Activated T-helper 9 cell treated with anti-CD3 and anti-CD28 coated beads, Interleukin-2, amount 50 U/mL, for 16 hours (primary cell): Measurements from ENCODE around the gene HOXA3.

Source experiments
- DNase-seq: peaks from one replicate; pipeline ENCODE4 v3.0.0-alpha.2; 2020; ENCODE audit warnings: low read depth

The HOXA3 gene

DNA sequence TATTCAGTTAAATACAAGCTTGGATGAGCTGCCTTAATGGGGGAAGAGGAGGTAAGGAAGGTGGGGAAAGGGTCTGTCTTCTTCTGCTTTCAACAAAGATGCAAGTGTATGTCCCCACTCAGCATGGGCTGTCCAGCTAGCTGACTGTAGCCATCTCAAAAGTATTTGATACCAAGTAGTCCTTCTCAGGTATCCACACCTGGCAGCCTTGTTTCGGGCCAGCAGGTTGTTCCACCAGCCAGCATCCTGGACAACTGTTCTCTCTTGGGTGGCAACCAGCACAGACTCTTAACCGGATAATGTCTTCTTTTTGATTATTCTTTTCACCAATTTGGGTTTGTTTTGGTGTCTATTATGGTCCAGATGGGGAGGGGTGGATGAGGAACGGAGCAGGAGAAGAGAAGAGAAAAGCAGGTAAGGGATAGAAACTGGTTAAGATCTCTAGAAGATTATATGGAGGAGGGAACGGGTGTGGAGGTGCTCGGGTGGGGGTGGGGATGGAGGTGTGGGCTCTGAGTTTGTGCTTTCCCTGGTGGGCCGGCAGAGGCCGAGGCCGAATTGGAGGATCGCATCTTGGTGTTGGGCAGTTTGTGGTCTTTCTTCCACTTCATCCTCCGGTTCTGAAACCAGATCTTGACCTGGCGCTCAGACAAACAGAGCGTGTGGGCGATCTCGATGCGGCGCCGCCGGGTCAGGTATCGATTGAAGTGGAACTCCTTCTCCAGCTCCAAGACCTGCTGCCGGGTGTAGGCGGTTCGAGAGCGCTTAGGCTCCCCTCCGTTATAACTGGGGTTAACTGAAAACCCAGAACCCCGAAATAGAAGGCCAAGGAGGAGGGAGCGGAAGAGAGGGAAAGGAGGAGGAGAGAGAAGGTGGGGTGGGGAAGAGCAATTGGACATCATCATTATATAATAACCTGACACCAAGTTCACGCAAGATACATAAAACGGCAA, 23.3 kb downstream of the HOXA3 start:
- no peak for DNase-seq

DNA sequence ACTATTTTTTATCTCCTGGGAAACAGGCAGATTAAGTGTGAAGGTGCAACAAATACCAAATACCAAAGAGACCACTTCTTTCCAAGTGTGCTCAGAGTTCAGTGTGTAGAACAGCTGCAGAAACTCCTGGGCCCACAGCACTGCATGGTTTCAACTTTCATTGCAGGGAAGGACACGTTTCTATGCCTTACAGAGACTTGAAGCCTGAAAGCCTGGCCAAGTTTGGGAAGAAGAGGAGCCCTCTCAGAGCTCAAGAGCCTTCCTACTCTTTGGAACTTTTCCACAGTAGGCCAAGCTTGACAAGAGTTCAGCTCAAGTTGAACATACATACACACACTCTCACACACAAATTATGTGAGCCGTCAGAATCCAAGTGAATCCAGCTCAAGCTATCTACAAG, 24.3 kb downstream of the HOXA3 start:
- no peak for DNase-seq

DNA sequence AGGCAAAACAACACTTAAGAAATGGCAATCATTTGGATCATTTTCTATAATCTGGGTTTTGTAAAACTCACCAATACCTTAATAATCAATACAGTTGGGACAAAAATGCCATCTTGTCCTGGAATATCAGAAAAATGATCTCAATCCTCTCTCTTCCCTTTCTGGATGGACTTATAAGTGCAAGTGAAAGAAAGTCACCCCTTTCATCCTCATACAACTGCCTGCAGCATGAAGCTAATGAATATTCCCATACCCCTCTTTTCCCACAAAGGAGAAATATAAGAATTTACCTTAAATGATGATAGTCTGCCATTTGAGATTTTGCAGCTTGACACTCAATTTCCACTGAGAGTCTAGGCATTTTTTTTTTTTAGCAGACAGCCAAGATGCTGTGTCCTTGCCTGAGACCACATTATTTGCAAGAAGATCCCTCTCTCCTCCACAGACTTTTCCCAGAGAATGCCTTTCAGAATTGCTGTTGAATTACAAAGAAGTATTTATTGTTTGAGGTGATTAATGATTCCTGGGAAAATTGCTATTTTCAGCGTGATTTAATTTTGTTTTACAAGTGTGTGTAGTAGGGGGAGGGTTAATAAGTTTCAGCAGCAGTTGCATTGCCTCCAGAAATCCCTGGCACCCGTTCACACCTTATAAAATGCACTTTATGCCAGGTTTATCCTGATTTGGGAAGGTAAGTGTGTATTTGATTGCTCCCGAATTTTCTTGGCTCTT, 25.6 kb downstream of the HOXA3 start:
- no peak for DNase-seq

DNA sequence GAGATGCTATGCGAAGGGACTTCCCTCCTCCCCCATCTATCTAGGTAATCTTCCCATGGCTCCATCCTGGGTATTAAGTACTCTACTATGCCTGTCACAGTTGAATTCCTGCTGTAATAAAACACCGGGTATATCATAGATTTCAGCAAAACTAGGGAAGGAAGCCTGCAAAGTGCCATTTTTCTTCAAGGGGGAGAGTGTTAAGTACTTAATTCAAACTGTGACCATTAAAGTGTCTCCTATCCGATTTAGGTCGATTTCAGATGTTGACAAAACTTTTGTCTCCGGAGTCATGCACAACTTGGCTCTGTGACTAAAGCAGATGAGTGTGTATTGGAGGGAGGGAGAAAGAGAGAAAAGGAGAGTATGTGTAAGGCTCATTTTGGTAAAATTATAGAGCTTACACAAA, 26.4 kb downstream of the HOXA3 start:
- no peak for DNase-seq

DNA sequence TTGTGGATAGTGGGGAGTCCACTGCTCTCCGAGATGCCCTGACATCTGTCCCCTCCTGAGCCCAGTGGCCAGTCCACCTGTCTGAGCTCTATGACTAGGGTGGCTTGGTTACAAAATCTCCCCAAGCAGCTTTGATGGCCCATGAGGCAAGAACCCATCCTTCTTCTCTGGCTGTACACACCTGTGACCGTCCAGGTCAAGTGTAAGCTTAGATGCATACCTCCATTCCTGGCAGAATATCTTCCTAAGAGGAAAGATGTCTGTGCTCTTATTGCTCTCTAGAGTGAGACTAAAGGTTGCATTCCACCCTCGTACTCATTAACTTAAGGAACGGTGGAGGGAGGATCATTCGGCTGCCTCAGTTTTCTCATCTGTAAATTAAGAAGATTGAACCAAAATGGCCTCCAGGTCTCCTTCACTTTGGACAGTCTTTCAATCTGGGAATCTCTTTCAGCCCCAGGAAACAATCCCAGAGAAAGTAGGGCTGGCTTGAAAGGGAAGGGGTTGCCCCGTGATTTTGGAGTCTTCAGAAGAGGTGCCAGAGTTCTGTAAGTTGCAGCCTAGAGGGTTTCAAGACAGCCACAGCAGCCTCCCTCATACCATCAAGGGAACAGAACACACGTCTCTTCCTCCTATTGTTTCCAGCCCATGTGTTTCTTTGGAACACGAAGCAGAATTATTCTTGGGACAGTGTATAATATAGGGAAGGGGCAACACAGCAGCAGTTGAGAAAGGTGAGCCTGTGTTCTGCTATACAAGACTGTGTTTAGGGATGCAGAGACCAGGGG, 27.3 kb downstream of the HOXA3 start:
- DNase-seq, result no peak

DNA sequence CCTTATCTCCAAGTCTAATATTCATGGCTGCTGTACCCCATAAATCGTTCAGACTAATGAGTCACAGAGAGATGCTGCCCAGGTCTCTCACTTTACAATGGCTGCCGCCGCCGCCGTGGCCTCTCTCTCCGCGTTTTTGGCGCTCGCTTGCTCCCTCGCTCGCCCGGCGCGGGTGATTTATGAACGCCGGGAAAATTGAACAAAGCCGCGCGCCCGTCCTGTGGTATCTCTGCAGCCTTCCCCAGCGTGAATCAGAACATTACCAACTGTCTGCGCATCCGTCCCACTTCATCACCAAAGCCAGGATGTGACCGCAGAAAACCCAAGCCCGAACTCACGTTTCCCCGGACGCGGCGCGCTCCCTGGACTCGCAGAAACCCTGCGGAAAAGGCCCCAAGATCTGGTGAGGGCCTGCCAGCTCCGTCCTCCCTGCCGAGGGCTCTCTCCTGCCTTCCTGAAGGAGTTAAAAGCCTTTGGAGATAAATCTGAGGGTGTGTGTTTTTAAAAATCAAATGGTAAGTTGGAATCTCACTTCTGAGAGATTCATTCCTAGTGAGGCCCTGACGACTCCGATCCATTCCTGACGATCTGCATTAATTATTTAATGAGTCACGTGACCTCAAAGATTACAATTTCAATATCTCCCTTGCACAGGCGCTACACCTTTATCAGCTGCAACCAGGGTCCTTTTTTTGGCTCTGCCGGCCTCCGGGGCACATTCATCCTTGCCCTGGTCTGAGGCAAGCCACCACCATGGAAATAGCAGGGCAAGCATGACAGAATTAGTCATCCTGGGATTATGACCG, 28.1 kb downstream of the HOXA3 start:
- no peak for DNase-seq

DNA sequence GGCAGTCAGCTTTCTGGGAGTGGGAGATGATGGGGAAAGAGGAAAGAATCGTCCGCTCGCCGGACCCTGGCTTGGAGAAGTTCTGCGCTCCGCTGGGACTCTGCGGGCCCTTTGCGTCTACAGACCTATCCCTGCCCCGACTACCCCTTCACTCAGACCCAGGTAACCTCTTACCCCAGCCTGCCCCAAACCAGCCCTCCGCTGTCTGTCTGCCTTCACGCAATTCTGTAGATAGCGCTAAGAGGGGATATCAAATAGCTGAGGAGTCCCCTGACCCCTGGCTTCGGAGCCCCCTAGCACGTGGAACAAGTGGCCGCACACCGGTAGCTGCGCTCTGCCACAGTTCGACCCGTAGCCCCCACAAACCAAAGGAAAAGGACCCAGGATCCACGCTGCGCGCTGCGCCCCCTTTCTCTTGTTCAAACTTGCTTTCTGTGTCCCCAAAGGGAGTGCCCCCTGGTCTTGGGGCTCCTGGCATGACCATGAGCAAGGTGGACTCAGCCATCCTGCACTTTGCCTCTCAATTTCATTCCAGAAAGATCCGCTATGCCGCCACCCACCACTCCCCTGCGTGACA, 28.8 kb downstream of the HOXA3 start:
- DNase-seq, result no peak

DNA sequence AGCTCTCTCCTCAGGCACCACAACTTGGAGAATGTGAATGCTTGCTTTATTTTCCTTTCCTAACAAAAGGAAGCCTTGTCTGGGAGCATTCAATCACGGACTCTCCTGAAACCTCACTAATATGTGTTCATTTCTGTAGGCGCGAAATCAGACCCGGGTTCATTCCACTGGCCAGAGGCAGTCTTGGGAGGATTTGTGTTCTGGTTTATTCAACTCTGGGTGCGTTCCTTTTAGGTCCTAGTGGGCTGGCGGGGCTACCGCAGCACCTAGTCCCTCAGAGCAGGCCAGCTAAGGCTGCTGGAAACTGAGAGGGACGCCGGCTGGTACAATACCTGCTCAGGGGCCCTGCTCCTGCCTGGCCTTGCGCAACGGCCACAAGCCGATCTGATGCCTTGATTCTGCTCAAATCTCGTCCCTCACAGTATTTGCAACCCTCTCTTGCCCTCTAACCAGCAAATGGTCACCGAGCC, 29.3 kb downstream of the HOXA3 start:
- no peak for DNase-seq

DNA sequence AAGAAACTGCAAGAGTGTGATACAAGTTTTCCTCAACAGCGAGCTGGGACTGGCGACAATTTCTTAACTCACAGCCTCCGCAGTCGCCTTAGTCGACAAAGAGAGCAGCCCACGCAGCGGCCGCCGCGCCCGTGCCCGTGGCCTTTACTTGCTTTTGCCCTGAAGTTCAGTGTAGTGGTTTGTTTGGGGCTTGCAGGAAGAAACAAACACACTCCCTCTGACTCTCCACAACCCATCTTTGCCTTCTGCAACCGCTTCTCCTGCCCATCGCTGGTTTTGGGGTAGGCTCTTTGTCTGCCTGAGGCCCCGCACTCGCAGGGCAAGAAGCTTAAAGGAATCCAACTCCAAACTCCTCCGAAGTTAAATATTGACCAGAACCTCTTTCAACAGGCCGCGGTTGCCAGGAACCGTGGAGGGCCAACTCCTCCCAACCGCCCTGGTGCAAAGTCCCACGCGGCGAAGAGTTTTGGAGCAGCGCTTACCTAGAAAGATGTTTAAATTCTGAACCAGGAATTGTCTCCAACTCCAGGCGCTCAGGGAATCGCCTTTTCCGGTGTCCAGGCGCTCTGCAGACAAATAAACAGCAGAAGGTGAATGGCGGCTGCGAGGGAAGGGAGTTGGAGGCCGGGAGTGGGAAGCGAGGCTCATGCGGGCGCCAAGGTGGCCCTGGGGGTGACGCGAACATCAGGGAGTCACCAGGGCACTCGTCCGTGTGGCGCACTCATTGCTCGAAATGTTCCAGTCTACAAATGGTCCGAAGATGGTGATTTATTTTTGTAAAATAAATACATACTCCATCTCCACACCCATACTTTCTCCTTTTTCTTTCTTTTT, 30.1 kb downstream of the HOXA3 start:
- DNase-seq, result no peak

DNA sequence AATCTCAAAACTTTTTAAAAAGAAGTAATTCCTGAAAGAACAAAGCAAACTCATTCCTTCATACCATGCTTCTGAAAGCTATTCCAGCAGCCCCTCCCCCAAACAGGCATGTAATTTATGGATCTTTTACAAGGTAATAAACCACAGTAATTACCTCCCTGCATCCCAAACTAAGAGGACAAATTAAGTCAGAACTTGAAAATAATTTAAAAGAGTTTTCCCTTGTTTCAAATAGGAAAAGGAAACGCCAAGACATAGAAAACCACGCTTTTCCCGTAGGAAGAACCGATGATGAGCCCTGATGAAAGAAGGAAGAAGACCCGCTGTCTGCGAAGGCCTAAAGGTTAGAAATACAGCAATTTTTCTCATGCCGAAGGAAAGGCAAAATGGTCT, 30.7 kb downstream of the HOXA3 start:
- DNase-seq, result no peak

DNA sequence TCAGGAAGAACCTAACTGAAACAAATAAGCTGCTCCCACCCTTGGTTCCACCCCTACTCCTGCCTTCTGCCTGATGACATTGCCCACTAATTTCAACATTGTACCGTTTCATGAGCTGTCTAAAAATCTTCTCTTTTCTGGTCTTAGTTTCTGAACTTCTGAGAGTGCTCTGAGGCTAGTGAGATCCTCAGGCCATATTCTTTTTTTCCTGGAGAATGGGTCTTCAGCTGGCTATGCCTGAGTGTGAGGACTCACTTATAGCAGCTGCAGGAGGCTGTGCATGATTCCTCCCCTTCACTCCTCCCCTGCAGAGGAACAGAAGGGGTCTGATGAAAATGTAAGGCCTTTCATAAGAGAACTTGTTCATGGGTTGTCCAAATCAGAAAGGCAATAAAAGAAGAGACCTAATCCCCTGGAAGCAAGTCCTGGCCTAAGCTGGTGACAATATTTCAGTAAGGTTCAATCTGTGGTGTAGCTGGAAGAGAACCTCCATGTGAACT, 32.9 kb downstream of the HOXA3 start:
- no peak for DNase-seq

DNA sequence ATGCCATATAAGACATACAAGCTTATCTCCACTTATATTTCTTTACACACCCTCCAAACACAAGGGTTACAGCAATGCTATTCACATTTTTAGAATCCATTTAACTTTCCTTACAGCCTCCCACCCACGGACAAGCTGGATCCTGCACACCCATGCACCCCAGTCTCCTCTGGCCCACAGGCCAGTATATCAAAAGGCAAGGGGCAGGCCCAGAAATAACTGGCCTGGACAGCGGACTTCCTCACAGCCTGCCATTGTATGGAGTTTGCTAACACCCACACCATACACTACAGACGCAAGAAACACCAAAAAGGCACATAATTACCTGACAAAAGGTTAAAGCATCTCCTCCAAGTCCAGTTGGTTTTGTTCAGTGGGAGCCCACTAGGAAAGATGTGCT, 33.8 kb downstream of the HOXA3 start:
- DNase-seq, result no peak

DNA sequence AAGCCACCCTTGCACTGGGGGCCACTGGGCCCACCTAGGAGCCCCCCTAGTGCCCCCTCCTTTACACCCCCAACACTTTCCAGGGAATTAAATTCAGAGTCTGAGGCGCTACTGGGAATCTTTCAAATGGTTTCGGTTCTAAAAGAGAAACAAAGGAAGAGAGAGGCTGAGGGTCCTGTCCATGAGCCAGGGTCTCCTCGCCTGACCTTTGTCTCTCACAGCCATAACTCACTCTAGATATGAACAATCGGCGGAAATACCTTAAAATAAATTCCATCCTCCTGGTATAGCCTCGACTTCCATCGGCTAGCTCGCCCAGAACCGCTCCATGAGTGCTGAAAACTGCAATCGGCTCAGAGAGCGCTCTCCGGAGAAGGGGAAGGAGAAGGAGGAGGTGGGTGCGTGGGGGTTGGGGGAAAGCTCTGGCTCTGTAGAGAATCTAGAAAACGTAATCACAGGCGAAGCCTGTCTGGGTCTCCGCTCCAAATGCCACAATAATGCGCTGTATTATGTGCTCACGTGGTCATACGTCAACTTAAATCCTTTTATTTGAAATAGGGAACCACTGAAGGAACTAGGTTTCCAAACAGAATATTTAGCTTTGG, 34.4 kb downstream of the HOXA3 start:
- no peak for DNase-seq

DNA sequence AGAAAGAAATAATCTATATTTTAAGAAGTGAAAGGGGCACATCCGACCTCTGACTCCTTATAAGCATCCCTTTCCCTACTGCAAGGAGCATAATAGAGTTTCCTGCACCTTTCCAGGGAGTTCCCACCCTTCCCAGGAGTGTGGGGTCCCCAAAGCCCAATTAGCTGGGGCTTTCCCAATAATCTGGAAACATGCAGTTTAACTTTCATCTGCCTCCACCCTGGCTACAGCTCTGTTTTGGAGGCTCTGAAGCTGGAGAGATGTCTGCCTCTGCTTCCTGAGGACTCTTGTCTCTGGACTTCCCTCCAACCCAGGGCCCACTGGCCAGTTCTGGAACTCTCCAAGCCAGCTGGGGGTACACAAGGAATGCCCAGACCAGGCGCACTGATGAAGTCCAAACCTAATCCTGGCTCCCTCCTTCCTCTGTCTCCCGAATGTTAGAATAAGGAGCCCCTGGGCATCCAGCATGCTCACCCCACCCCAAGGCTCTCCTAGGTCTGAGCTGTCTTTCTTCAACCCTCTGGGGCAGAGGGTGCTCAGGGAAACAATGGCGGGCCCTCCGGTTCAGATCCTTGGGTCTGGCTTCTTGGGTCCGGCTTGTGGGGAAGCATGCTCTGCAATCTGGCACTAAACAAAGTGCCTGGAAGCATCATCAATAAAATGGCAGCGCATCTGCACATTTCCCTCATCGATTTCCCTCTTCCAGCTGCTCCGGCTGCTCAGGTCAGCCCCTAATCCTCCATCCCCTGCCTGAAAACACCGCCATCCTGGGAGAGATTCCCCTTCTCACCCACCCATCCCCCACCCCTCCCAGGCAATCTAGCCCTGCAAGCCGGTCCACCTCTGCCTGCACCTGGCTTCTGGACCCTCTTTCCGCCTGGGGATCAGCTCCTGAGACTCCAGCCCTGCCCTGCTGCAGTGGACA, 35.2 kb downstream of the HOXA3 start:
- no peak for DNase-seq

DNA sequence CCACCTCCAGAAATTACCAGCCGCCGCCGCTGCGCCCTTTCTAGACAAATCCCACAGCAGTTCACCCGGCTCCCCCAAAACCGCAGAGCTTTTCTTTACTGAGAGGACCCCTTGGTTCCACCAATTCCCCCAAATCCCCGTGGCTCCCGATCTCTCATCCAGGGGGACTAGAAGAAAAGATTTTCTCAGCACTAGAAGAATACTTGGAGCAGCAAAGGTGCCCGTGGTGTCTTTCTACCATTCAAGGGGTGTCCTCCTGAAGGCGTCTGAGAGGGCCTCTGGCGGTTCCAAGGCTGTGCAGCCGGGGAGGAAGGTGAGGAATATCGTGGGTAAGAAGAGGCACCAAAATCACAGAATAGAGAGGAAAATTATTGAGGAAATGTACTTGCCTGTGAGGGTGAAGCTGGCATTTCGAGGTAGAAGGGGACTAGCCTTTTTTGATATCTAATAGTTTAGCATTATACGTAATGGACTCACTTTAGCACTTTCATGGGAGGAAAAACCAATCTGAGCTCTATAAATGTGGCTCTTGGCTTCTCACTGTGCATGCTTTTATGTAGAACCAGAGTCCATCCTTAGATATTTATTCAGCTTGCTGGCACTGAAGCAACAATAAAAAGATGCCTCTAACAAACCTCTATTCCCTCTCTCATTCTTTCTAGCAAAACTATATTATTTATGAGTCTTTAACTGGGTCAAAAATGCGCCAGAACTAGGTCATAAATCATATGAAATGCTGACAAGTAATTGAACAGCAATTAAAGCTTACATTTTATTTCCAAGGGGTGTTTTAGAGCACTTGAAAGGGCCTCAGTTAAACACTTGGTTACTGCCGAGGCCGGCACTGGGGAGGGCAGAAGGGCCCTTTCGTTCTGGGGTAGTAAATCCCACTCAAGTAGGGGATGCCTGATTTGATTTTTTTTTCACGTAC, 36.1 kb downstream of the HOXA3 start:
- no peak for DNase-seq

DNA sequence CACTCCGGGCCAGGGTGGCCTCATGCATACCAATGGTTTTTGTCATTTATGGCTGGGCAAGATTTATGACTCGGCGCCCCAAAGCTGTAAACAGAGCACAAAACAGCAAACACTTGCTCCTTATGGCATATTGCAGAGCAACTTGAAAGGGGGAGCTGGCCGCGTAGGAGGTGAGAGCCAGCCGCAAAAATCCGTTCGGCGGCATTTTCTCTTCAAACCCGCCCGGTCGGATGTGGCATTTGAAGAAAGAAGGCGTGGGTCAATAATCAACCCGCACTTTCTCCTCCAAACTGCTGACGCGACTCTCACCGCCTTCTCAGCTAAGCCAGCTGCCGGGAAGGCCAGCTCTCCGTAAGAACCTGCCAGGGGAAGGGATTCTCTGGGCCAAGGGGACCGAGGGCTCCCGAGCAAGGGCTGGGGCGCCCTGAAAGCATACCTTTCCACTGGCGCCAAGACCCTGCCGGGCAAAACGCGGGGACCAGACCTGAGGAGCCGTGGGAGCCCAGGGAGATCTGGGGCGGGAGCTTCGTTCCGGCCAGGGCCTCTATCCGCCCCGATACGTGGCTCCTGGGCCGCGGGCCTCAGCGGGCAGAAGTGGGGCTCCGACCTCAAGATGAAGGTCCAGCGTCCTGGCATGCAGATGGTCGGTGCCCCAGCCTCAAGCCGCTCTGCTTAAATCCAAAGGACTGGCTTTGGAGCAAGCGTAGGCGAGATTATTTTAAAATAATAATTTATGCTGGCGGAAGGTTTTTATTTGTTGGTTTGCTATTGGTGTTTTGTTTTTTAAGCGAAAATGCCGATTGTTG, 37.0 kb downstream of the HOXA3 start:
- DNase-seq, result no peak

DNA sequence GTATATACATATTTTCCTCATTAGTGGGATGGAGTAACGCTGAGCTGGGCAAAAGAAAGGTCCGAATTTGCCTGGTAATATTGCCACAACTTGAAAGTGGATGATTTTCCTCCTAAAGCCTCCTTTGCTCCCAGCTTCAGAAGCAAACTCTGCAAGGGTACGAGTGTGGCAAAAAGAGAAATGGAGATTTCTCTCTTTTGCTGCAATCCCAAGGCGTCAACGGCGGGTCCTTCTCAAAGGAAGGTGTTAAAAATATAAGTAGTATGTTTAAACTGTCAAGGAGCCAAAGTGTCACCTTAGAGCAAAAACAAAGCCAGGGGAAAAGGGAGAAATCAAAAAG, 37.5 kb downstream of the HOXA3 start:
- DNase-seq, result no peak
